GM13976 (cell line): ENCODE measurements around the gene FKBP8.

ENCODE experiments used
- DNase-seq: peaks from one replicate; pipeline ENCODE4 v3.0.0; 2012; ENCODE audit warnings: low spot score
- CTCF ChIP-seq: IDR thresholded peaks from 2 replicates; pipeline ENCODE4 v1.5.1; 2012; ENCODE audit warnings: borderline replicate concordance, mild to moderate bottlenecking; ENCODE audit not compliant: insufficient read depth; ENCODE audit errors: extremely low read depth, missing control alignments, control extremely low read depth
- in situ Hi-C: fragments of 300-500 bp; cut with MboI; formaldehyde crosslinking; loops from one replicate; pipeline ENCODE4 v1.12.0; 2022; ENCODE audit warnings: low sequenced_read_pairs, mixed read lengths, inconsistent platforms; ENCODE audit not compliant: unreplicated experiment

Gene FKBP8

GRCh38 chr19:18486746-18487145 lies 56.6 kb downstream of the FKBP8 start:
- in situ Hi-C loops, result no loop called here
- no peak for DNase-seq
- no peak for TF ChIP-seq CTCF

- in situ Hi-C loops, result no loop called here
- TF ChIP-seq CTCF, result no peak
- DNase-seq, result no peak
Measured at GRCh38 chr19:18484992-18485391, 58.4 kb downstream of the FKBP8 start.

- no peak for DNase-seq
- in situ Hi-C loops, result no loop called here
Measured at GRCh38 chr19:18483119-18483890, 60.1 kb downstream of the FKBP8 start.

More at GRCh38 chr19:18483119-18483890, 60.1 kb downstream of the FKBP8 start:
- TF ChIP-seq CTCF, result no peak
